Fibroblast of skin of left quadriceps (primary cell): ENCODE data around the gene NRN1L.
"Not testable (repeated sequence)": the region's sequence is repeated elsewhere in the genome, so short reads cannot be mapped to it uniquely, and the experiment has no call there.

Source experiments
- DNase-seq, 2 experiments: peaks; one replicate each; pipeline ENCODE4 v3.0.0-alpha.2; 2013; ENCODE audit warnings: low read depth in 2 of 2

NRN1L gene

DNA sequence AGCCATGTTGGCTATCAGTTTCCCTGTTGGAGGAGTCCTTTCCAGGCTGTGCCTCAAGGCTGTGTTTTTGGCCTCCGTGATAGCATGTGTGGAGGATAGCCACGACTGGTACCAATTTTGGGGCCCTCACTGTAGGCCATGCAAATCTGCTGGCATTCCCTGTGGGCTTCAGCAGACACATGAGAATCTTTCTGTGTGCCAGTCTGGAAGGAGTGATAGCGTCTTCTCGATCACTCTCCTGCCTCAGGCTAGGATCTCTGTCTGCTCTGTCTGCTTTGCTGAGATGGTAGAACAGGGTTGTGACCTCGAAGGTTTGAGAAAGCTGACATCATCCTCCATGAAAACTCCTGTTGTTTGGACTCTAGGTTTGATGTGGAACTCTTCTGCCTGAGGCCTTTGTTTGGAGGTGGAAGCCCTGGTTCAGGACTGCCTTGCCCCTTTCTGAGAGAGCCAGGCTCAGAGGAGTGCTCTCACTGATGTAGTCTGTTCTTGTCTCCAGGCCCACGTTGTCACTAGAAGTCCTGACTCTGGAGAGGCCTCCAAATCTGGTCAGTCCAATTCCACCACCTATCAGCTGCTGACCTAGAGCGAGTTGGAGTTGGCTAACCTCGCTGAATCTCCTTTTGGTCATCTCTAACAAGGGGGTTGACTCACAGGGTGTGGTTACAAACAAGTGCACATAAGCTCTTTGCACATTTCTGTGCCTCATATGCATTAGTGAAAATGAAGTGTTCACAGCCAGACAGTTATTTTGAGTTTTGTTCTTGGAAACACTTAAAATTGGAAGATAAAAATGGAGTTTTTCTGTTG lies 23.9 kb upstream of the NRN1L start:
- no peak for DNase-seq

DNA sequence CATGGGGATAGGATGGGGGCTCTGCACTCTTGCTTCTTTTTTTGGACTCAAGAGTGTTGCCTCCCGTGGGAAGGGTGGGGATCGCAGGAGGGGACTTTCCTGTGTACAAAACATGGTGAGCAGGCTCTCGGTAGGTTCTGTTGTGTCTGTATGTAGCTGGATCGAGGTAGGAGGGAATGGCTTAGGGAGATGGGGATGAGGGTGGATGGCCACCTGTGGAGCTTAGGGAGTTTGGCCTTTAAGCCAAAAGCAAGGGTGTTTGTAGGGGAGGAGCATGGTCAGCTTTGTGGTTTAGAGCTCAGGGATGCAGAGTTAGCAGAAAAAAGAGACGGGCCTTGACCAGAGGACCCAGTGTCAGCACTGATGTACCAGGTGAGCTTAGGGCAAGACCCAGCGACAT lies 22.8 kb upstream of the NRN1L start:
- no peak for DNase-seq

DNA sequence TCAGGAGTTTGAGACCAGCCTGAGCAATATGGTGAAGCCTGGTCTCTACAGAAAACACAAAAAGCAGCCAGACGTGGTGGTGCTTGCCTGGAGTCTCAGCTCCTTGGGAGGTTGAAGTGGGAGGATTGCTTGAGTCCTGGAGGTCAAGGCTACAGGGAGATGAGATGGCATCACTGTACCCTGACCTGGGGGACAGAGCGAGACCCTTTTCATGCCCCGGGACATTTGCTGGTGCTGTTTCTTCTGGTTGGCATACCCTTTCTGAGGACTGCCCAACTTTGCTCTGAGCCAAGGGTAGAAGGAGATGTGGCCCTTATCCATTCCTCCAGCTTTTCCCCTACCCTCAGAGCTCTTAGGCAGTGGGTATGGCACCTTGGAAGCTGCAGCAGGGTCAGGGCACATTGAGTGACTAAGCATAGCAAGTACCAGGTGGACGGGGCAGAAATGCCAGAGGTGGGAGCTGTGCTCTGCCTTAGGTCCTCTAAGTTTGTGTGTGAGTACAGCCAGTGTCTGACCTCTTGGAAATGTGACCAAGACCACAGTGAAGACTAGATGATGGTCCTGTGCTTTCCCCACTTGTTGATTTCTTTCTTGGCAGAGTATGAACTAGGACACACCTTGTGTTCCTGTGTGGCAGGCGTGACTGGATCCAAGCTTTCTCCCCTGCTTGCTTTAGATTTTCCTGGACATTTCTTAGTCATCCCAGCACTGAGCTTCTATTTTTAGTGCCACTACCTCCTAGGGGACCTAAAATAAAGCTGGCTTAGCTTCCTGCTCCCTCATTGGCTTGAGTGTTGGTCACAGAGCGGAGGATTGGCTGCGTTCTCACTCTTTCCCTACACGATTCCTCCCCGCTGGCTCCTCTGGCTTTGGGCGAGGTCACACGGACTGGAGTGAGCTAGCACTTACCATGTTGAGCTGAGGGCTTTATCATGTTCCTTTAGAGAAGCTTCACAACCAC lies 21.8 kb upstream of the NRN1L start:
- DNase-seq = no peak

DNA sequence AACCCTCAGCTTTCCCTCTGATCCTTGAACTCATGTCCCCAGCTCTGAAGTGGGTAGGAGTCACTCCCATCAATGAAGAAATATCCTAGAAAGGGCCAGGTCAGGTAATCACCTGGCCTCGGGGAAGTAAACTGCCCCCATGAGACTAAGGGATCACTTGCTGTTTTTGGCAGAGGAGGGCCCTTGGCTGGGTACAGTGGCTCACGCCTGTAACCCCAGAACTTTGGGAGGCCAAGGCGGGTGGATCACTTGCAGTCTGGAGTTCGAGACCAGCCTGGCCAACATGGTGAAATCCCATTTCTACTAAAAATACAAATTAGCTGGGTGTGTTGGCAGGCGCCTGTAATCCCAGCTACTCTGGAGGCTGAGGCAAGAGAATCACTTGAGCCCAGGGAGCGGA lies 20.6 kb upstream of the NRN1L start:
- DNase-seq = not testable (repeated sequence)

- DNase-seq = no peak
These were observed 20.1 kb upstream of the NRN1L start for GRCh38 chr16:67864594-67864993.

DNA sequence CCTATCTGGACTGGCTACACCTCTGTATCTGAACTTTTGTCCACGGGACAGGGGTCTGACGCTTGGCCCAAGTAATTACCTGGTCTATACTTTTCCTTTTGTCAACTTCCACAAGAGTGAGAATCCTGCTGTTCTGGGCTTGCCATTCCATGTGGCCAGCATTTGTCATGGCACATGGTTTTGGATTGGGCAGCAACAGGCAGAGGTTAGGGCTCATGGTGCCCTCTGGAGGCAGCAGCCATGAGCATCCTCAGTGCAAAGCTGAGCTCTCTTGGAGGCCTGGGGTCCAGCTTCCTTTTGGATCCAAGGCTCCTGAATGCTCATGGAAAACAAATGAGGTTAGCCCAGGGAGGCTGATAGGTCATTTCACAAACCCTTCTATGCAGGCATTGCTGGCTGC lies 19.4 kb upstream of the NRN1L start:
- no peak for DNase-seq

- no peak for DNase-seq
These were observed 16.4 kb upstream of the NRN1L start for GRCh38 chr16:67868290-67868689.

GRCh38 chr16:67869653-67870052 lies 15.0 kb upstream of the NRN1L start:
- no peak for DNase-seq

- no peak for DNase-seq
These were observed 13.4 kb upstream of the NRN1L start for GRCh38 chr16:67871256-67871655.

- DNase-seq = no peak
These were observed 12.5 kb upstream of the NRN1L start for GRCh38 chr16:67872131-67872630.

DNA sequence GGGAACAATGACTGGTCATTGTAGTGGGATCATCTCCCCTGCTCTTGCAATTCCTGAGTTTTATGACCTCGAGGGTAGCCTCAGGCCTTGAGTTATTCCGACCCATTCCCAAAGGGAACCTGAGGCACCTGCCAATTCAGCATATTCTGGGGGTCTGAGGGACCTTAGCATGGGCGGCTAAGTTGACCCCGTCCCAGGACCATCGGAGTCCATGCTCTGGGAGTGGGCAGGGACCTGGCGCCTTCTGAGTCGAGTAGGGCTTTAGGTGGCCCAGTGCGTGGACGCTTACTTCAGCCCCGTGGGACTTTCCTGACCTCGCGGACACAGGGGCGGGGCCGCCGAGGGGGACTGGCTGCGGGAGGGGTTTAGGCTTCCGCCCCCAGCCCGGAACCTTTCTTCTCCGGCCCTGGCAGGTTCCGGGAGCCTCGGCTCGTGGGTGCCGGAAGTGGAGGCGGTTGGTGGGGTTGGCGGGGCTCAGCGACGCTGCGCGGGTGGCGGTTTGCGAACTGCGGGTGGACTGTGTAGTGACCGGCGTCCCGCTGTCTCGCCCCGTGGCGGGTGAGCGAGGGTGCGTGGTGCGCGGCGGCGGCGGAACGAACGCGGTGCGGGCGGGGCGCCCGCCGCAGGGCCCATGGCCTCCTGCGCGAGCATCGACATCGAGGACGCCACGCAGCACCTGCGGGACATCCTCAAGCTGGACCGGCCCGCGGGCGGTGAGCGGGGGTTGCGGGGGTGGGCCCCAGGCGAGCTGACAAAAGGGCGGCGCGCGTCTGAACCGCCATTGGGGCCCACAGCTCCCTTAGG lies 11.9 kb upstream of the NRN1L start, which contains the start of gene EDC4:
Gene EDC4 (plus strand): TSS at position 422 of the 804 bp plus-strand sequence. CDS start 210 bp downstream, at position 632.
- DNase-seq = peak; percentile 37 to 47

DNA sequence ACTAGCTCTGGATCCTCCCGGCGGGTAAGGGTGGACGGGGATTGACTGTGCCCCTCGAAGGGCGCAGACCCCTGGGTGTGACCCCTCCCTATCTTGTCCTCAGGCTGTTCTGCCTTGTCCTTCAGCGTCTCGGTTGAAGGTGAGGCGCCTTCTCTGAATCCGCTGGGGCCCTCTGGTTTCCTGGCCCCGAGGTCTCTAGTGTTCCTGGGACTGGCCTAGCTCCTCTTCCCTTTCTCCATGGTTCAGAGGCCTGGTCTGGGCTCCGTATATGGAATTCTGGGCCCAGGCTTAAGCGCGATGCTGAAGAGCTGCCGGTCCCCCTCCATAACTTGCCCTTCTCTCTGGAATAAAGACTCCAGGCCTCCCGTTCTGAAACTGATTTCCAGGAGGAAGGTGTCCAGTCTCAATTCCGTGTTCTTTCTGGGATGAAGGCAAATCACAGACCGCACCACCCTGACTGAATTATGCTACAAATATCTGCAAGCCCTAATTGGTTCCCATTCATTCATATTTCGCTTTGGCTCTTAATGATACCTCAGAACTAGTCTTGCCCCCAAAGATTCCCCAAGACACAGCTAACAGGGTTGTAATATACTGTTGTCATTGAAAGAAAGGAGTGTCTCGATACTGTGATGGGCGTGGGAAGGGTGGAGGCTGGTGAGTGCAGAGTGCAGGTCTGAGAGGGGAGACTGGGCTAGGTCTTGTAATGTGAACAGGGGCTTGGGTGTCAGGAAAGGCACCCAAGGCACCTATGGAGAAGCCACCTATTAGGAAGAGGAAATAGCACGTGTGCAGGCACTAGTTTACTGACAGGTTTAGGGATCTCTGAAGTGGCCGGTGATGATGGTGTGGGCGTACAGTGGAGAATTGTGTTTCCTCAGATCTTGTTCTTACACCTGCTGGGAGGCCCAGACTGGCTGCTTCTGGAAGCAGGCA lies 11.0 kb upstream of the NRN1L start:
- DNase-seq = no peak

DNA sequence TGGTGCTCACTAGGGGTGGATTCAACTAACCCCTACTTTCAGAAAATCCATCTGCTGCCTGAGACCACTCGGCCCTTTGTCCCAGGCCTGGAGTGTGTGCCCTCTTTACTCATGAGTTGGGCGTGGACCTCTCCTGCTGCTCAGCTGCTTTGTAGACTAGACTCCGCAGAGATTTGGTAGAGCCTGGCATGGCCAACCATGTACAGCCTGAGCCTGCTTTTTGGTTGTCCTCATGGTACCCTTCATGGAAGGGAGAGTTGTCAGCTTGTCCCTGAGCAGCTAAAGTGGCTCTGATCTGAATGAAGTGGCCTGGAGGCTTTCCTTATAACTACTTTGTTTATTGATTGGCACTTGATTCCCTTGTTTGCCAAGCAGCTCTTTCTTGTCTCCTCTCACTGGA lies 10.3 kb upstream of the NRN1L start:
- no peak for DNase-seq

GRCh38 chr16:67877064-67877463 lies 7.6 kb upstream of the NRN1L start:
- no peak for DNase-seq

- no peak for DNase-seq
These were observed 6.5 kb upstream of the NRN1L start for GRCh38 chr16:67878232-67878631.

DNA sequence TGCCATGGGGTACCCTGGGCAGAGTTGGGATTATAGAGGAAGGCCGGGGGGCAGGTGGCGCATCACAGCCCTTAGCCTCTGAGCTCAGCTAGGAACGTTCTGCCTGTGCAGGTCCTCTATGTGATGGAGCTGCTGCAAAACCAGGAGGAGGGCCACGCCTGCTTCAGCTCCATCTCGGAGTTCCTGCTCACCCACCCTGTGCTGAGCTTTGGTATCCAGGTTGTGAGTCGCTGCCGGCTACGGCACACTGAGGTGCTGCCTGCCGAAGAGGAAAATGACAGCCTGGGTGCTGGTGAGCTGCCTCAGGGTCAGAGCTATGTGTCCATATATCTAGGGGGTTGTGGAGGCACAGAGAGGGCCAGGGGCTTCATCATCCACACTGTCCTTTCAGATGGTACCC lies 5.8 kb upstream of the NRN1L start:
- DNase-seq = no peak

- DNase-seq = no peak
These were observed 5.2 kb upstream of the NRN1L start for GRCh38 chr16:67879462-67879861.

DNA sequence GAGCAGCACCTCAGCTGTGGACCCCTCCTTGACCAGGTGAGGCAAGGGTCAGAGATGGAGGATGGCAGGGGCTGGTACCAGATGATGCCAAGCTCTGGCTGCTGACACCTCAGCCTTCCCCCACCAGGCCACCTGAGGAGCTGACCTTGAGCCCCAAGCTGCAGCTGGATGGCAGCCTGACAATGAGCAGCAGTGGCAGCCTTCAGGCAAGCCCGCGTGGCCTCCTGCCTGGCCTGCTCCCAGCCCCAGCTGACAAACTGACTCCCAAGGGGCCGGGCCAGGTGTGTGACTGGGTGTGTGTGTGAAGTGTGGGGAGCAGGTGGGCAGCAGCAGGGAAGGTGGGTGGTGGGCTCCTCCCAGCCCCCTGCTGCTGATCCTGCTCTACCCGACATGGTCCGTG lies 4.7 kb upstream of the NRN1L start:
- no peak for DNase-seq

- no peak for DNase-seq
These were observed 4.1 kb upstream of the NRN1L start for GRCh38 chr16:67880584-67880983.

GRCh38 chr16:67881621-67882161 lies 3.0 kb upstream of the NRN1L start:
- DNase-seq = no peak
